ENCODE measurements around the gene DLEC1.

- TF ChIP-seq TAF1 (IDR thresholded peaks at IDR 0.05; ENCODE audit: borderline replicate concordance, insufficient read depth, low read length) (no peak), POLR2AphosphoS5 (IDR thresholded peaks at IDR 0.05; ENCODE audit: low read depth, low read length) (no peak)
These were observed at the start of gene DLEC1 for GRCh38 chr3:38039101-38039898.

All from PFSK-1 (cell line).